Esophagus squamous epithelium (tissue), 4 donors: ENCODE data around the gene PRR5.

ENCODE experiments used
- POLR2A ChIP-seq, 4 donors: fragments of 450-650 bp; IDR thresholded peaks; one replicate each; pipeline ENCODE4 v1.6.1; 2017; ENCODE audit warnings: antibody characterized with exemption in 4 of 4, mild to moderate bottlenecking in 4 of 4, moderate library complexity in 3 of 4
- TF ChIP-seq, protein P1 (sequence below), 6 experiments: fragments of 450-650 bp in 4 of 6; fragments of 200-600 bp in 2 of 6; sonication (generic) in 2 of 6; IDR thresholded peaks; one replicate each; pipeline ENCODE4 v1.5.1; 2016 to 2019; ENCODE audit warnings: antibody characterized with exemption in 6 of 6, mild to moderate bottlenecking in 4 of 6, moderate library complexity in 4 of 6

DNA sequence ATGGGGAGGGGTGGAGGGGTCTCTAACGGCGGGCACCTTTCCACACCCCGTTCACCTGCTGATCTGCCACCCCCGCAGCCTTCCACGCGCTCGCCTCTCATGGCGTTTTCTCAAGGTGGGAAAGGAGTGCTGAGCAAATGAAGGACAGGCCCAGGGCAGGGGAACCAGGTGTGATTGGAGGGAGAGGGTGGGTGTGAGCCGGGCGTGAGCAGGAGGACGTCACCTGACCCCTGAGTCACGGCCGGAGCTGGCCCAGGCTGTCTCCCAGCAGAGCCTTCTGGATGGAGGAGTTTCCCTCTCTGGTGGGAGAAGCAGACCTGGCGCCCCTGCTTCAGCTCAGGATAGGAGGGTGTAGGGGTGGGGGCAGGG is 36.3 kb downstream of the PRR5 start:
- TF ChIP-seq, protein P1, sequence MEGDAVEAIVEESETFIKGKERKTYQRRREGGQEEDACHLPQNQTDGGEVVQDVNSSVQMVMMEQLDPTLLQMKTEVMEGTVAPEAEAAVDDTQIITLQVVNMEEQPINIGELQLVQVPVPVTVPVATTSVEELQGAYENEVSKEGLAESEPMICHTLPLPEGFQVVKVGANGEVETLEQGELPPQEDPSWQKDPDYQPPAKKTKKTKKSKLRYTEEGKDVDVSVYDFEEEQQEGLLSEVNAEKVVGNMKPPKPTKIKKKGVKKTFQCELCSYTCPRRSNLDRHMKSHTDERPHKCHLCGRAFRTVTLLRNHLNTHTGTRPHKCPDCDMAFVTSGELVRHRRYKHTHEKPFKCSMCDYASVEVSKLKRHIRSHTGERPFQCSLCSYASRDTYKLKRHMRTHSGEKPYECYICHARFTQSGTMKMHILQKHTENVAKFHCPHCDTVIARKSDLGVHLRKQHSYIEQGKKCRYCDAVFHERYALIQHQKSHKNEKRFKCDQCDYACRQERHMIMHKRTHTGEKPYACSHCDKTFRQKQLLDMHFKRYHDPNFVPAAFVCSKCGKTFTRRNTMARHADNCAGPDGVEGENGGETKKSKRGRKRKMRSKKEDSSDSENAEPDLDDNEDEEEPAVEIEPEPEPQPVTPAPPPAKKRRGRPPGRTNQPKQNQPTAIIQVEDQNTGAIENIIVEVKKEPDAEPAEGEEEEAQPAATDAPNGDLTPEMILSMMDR (IDR thresholded peaks at IDR 0.05) = no peak
- no peak for TF ChIP-seq POLR2A (IDR thresholded peaks at IDR 0.05)
